Panc1 (cell line): Measurements from ENCODE around the gene TMEM252.

Experiments
- POLR2AphosphoS5 ChIP-seq: IDR thresholded peaks from 2 replicates; pipeline ENCODE4 v1.6.1; 2012; ENCODE audit warnings: mild to moderate bottlenecking, low read depth, low read length, moderate library complexity
- TF ChIP-seq, protein P1 (sequence below): fragments of 450-650 bp; IDR thresholded peaks from 2 replicates; pipeline ENCODE4 v1.5.1; 2017; ENCODE audit warnings: mild to moderate bottlenecking

- TF ChIP-seq POLR2AphosphoS5: no peak
- TF ChIP-seq, protein P1, sequence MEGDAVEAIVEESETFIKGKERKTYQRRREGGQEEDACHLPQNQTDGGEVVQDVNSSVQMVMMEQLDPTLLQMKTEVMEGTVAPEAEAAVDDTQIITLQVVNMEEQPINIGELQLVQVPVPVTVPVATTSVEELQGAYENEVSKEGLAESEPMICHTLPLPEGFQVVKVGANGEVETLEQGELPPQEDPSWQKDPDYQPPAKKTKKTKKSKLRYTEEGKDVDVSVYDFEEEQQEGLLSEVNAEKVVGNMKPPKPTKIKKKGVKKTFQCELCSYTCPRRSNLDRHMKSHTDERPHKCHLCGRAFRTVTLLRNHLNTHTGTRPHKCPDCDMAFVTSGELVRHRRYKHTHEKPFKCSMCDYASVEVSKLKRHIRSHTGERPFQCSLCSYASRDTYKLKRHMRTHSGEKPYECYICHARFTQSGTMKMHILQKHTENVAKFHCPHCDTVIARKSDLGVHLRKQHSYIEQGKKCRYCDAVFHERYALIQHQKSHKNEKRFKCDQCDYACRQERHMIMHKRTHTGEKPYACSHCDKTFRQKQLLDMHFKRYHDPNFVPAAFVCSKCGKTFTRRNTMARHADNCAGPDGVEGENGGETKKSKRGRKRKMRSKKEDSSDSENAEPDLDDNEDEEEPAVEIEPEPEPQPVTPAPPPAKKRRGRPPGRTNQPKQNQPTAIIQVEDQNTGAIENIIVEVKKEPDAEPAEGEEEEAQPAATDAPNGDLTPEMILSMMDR: no peak
These were observed 18.6 kb downstream of the TMEM252 start for GRCh38 chr9:68522131-68522530.
